Transverse colon (tissue), 4 donors: ENCODE results near the gene FBN3. TPM values are rescaled to one million over a fixed set of nuclear protein-coding genes. Genes with fewer than 3 reads are reported as not detected.

Source experiments
- DNase-seq: peaks from one replicate; pipeline ENCODE4 v3.0.0-alpha.2; 2019
- H3K27ac ChIP-seq, 4 donors: fragments of 200-600 bp; sonication (generic); 2 replicates each; pipeline ENCODE4 v1.5.1; 2016 to 2018; ENCODE audit warnings: inconsistent platforms in 4 of 4
- H3K27me3 ChIP-seq: fragments of 200-600 bp; sonication (generic); 2 replicates; pipeline ENCODE4 v1.5.1; 2017; ENCODE audit warnings: inconsistent platforms
- H3K36me3 ChIP-seq, 4 donors: fragments of 200-600 bp; sonication (generic); 2 replicates each; pipeline ENCODE4 v1.5.1; 2017 to 2019; ENCODE audit warnings: inconsistent platforms in 4 of 4
- H3K4me1 ChIP-seq, 4 donors: fragments of 200-600 bp; sonication (generic); 2 replicates each; pipeline ENCODE4 v1.5.1; 2017 to 2020; ENCODE audit warnings: inconsistent platforms in 4 of 4
- H3K4me3 ChIP-seq, 4 donors: fragments of 200-600 bp; sonication (generic); 1 replicate in 1 of 4; 2 replicates in 3 of 4; pipeline versions ENCODE4 v1.5.1 to v1.6.1; 2017 to 2019; ENCODE audit warnings: inconsistent platforms in 4 of 4
- H3K9me3 ChIP-seq, 2 donors: fragments of 200-600 bp; sonication (generic); 2 replicates each; pipeline ENCODE4 v1.5.1; 2017 to 2019; ENCODE audit warnings: inconsistent platforms in 2 of 2
- CTCF ChIP-seq, 5 experiments: fragments of 200-600 bp in 3 of 5; fragments of 450-650 bp in 2 of 5; sonication (generic) in 3 of 5; IDR thresholded peaks; 1 replicate in 2 of 5; 2 replicates in 3 of 5; pipeline ENCODE4 v1.5.1; 2016 to 2017; ENCODE audit warnings: antibody characterized with exemption in 5 of 5, inconsistent platforms in 3 of 5, mild to moderate bottlenecking in 2 of 5, moderate library complexity in 1 of 5
- EP300 ChIP-seq: sonication (generic); formaldehyde crosslinking; IDR thresholded peaks from one replicate; pipeline ENCODE4 v1.6.1; 2017; ENCODE audit warnings: antibody characterized with exemption, low read depth
- POLR2A ChIP-seq: fragments of 450-650 bp; IDR thresholded peaks from one replicate; pipeline ENCODE4 v1.6.1; 2016; ENCODE audit warnings: antibody characterized with exemption, mild to moderate bottlenecking, moderate library complexity
- POLR2AphosphoS5 ChIP-seq, 3 donors: sonication (generic); formaldehyde crosslinking; IDR thresholded peaks; one replicate each; pipeline ENCODE4 v1.6.1; 2016; ENCODE audit warnings: antibody characterized with exemption in 3 of 3
- WGBS, 2 donors: methylation state at CpG; one replicate each; pipeline ENCODE4 v1.1.5; 2018; ENCODE audit warnings: low coverage in 1 of 2; 5-methylcytosine and 5-hydroxymethylcytosine counted together
- in situ Hi-C, 4 donors: fragments of 200-750 bp; cut with MboI; loops; one replicate each; pipeline versions ENCODE4 v1.15.0 to v1.15.1; 2017; ENCODE audit warnings: low sequenced_read_pairs in 3 of 4, low pct_ligation_motif_present in 1 of 4, low pct_unique_long_range_greater_than_20kb in 1 of 4
- intact Hi-C: fragments of 100-400 bp; cut with DNase I; formaldehyde crosslinking; loops from one replicate; pipeline ENCODE4 v1.15.1; 2023; ENCODE audit warnings: low total_unique reads
- total RNA-seq, 4 donors: library from RNA; depleted of rRNA; stranded (reverse); fragments of >200 nt; gene quantifications; one replicate each; pipeline ENCODE4 v1.1.0, GENCODE V29; 2016

Gene FBN3
- total RNA-seq, 4 donors from 2014 or later, result not detected

GRCh38 chr19:8064911-8065874 is 84.2 kb downstream of the FBN3 start:
- Histone ChIP-seq H3K27me3 (no peaks in the 10 kb centered on the region), H3K36me3 (no peaks in the 10 kb centered on the region), H3K27ac (no peak overlapping the region), H3K4me3 (no peak overlapping the region), H3K4me1 (no peaks in the 10 kb centered on the region), H3K9me3 (peaks cover 12 to 13% of the 10 kb centered on the region in 2 donors)
- WGBS, 2 donors, result 75 to 77% methylated on average over 10 to 24 of the region's 24 CpGs
- in situ Hi-C loops (no loop called here), intact Hi-C loops (no loop called here)
- no peak for DNase-seq
- no peak for TF ChIP-seq POLR2AphosphoS5 (IDR thresholded peaks at IDR 0.05)

GRCh38 chr19:8057545-8058270 is 91.7 kb downstream of the FBN3 start:
- TF ChIP-seq CTCF (IDR thresholded peaks at IDR 0.05) (no peak), POLR2AphosphoS5 (IDR thresholded peaks at IDR 0.05) (no peak)
- DNase-seq, result no peak
- in situ Hi-C loops (no loop called here), intact Hi-C loops (no loop called here)
- Histone ChIP-seq H3K9me3 (no peaks in the 10 kb centered on the region), H3K27ac (no peak overlapping the region), H3K36me3 (no peaks in the 10 kb centered on the region), H3K4me3 (no peak overlapping the region), H3K27me3 (no peaks in the 10 kb centered on the region), H3K4me1 (no peaks in the 10 kb centered on the region)
- WGBS, 2 donors, result 76 to 100% methylated on average over 1 to 7 of the region's 7 CpGs

GRCh38 chr19:8056533-8056932 is 92.9 kb downstream of the FBN3 start:
- H3K4me1 ChIP-seq, result no peaks in the 10 kb centered on the region
- intact Hi-C loops, result no loop called here
- no peak overlapping the region for H3K4me3 ChIP-seq
- 89 to 100% methylated on average over 1 to 4 of the region's 4 CpGs for WGBS, 2 donors
- H3K27me3 ChIP-seq, result no peaks in the 10 kb centered on the region
- H3K36me3 ChIP-seq, result no peaks in the 10 kb centered on the region
- no peak for DNase-seq
- no peak overlapping the region for H3K27ac ChIP-seq
- H3K9me3 ChIP-seq, result no peaks in the 10 kb centered on the region
- TF ChIP-seq EP300 (no peak), CTCF (IDR thresholded peaks at IDR 0.05) (no peak), POLR2A (no peak), POLR2AphosphoS5 (IDR thresholded peaks at IDR 0.05) (no peak)
- in situ Hi-C loops, result no loop called here

GRCh38 chr19:8054169-8054568 is 95.2 kb downstream of the FBN3 start:
- no peaks in the 10 kb centered on the region for H3K9me3 ChIP-seq
- in situ Hi-C loops (no loop called here), intact Hi-C loops (no loop called here)
- TF ChIP-seq POLR2AphosphoS5 (IDR thresholded peaks at IDR 0.05) (no peak), CTCF (IDR thresholded peaks at IDR 0.05) (no peak), EP300 (no peak), POLR2A (no peak)
- H3K27me3 ChIP-seq, result peaks cover 3% of the 10 kb centered on the region
- 42% methylated on average over 9 of the region's 9 CpGs; no CpG with 5 or more reads in 1 of the 2 donors for WGBS, 2 donors
- H3K36me3 ChIP-seq, result no peaks in the 10 kb centered on the region
- DNase-seq, result no peak
- peaks cover 3 to 9% (median 6%) of the 10 kb centered on the region in 4 donors for H3K4me1 ChIP-seq
- H3K4me3 ChIP-seq, result no peak overlapping the region
- no peak overlapping the region for H3K27ac ChIP-seq
